NT2/D1 (cell line): ENCODE measurements around the gene COL23A1.
"Not testable (repeated sequence)": the region's sequence is repeated elsewhere in the genome, so short reads cannot be mapped to it uniquely, and the experiment has no call there.

Experiments
- DNase-seq: peaks from one replicate; pipeline ENCODE4 v3.0.0-alpha.2; 2011; ENCODE audit warnings: low read depth, low spot score
- H3K27me3 ChIP-seq: 2 replicates; pipeline ENCODE4 v1.6.0; 2011; ENCODE audit warnings: mild to moderate bottlenecking; ENCODE audit not compliant: insufficient read length, insufficient read depth
- H3K36me3 ChIP-seq: 2 replicates; pipeline ENCODE4 v1.6.1; 2011; ENCODE audit warnings: mild to moderate bottlenecking, low read length, mixed read lengths; ENCODE audit not compliant: insufficient read depth, insufficient read length
- H3K4me1 ChIP-seq: 2 replicates; pipeline ENCODE4 v1.5.1; 2011; ENCODE audit not compliant: insufficient read depth, insufficient read length
- H3K4me3 ChIP-seq: 2 replicates; pipeline ENCODE4 v1.5.1; 2011; ENCODE audit warnings: low read depth; ENCODE audit not compliant: insufficient read length
- H3K9ac ChIP-seq: 2 replicates; pipeline ENCODE4 v1.6.0; 2011; ENCODE audit warnings: low read depth; ENCODE audit not compliant: insufficient read length
- H3K9me3 ChIP-seq: 2 replicates; pipeline ENCODE4 v1.5.1; 2011; ENCODE audit warnings: mild to moderate bottlenecking, low read length; ENCODE audit not compliant: insufficient read depth
- SUZ12 ChIP-seq: IDR thresholded peaks from 2 replicates; pipeline ENCODE4 v1.6.1; 2011; ENCODE audit not compliant: insufficient read length, insufficient read depth; ENCODE audit errors: extremely low read depth
- YY1 ChIP-seq: IDR thresholded peaks from 2 replicates; pipeline ENCODE4 v1.6.1; 2011; ENCODE audit not compliant: insufficient read length, insufficient read depth
- ZNF274 ChIP-seq: IDR thresholded peaks from 2 replicates; pipeline ENCODE4 v1.6.1; 2011; ENCODE audit warnings: mild to moderate bottlenecking, low read depth, low read length

Gene COL23A1

DNA sequence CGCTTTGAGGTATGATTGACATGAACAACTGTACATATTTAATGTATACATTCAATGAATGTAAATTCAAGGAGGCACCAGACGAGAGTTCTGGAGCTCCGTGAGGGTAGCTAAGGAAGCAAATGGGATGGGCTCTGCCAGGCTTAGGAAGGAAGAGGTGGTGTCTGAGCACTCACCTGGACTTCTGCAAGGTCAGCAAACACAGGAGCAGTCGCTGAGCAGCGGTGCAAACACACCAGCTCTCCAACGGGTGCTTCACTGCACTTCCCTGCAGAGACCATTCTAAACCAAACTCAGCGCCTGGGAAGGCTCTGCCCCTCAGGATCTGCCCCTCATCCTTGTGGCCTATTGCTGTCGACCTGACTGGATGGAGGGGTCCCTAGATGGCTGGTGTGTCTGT is 101.5 kb downstream of the COL23A1 start:
- Histone ChIP-seq H3K36me3 (peaks cover 4% of the 10 kb centered on the region), H3K9me3 (peaks cover 12% of the 10 kb centered on the region; the same call in 1 of the 2 replicates), H3K4me1 (no peaks in the 10 kb centered on the region), H3K27me3 (no peaks in the 10 kb centered on the region), H3K9ac (no peak overlapping the region), H3K4me3 (no peak overlapping the region)
- TF ChIP-seq YY1, result no peak
- no peak for TF ChIP-seq SUZ12
- no peak for TF ChIP-seq ZNF274
- DNase-seq, result no peak

DNA sequence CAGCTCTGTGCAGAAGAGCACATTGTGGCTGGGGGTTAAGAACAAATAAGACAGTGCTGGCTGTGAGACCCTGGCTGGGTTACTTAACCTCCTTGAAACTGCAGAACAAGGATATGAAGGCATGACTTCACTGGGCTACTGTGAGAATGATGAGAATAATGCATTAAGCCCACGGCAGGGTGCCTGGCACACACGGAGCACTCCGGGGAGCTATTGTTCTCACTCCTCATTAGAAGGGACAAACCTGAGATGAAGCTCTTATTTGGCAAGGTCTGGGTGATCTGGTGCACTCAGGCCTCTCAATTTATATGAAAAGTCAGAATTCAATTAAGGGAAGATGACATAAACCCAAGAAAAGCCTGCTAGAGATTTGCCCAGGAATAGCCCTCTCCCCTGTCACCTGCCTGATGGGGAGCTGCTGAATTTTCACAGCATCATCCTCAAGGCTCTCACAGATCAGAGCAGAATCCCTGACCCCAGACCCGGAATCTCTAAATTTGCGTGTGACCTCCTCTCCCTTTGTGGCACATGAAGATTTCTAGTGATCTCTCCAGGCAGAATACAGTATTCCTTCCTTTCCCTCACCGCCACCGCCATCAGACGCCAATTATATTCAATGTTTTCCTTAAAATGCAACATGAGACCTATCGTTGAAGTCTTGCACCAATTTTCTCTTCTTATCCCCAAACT is 102.1 kb downstream of the COL23A1 start:
- TF ChIP-seq SUZ12, result no peak
- H3K4me1 ChIP-seq, result no peaks in the 10 kb centered on the region
- peaks cover 4% of the 10 kb centered on the region for H3K36me3 ChIP-seq
- H3K9me3 ChIP-seq, result peaks cover 12% of the 10 kb centered on the region; the same call in 1 of the 2 replicates
- H3K9ac ChIP-seq, result no peak overlapping the region
- no peak for DNase-seq
- no peak overlapping the region for H3K4me3 ChIP-seq
- H3K27me3 ChIP-seq, result no peaks in the 10 kb centered on the region

DNA sequence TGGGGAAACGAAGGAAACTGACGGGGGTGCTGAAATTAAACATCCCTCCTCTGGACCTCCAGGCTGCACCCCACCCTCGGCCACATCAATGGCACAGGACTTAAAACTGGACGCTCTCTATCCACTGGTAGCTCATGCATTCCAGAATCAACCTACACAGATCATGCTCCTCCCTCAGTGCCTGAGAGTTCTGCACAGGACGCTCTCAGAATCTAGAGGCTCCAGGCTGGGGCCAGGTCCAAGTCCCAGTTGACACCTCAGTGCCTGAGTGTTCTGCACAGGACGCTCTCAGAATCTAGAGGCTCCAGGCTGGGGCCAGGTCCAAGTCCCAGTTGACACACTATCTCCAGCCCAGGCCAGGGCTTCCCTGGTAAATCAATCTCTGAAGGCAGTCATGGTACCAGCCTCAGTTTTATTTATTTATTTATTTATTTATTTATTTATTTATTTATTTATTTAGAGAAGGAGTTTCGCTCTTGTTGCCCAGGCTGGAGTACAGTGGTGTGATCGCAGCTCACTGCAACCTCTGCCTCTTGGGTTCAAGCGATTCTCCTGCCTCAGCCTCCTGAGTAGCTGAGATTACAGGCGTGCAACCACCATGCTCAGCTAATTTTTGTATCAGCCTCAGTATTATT is 103.2 kb downstream of the COL23A1 start:
- H3K27me3 ChIP-seq, DNase-seq, H3K4me3 ChIP-seq, H3K9ac ChIP-seq, H3K36me3 ChIP-seq, H3K4me1 ChIP-seq: not testable (repeated sequence)
- peaks cover 12% of the 10 kb centered on the region; the same call in 1 of the 2 replicates for H3K9me3 ChIP-seq

DNA sequence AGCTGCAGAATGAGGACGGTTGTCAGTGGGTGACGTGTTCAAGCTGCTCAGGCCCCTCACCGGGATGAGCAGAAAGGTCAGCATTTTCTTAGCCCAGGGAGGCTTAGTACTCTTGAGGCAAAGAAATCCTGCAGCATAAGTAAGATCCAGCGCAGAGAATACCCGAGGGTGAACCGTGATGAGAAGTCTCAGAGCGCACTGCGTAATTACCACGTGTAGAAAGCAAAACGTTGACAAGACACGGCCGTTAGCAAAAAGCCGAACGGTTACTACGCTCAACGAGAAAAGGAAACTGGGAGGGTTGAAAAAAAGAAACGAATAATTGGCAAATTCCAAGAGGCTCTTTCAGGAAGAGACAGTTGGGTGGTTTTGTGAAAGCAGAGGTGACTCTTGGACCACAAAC is 104.0 kb downstream of the COL23A1 start:
- H3K4me1 ChIP-seq, result no peaks in the 10 kb centered on the region
- no peak overlapping the region for H3K4me3 ChIP-seq
- no peaks in the 10 kb centered on the region for H3K36me3 ChIP-seq
- H3K9ac ChIP-seq, result no peak overlapping the region
- H3K9me3 ChIP-seq, result peaks cover 12% of the 10 kb centered on the region; the same call in 1 of the 2 replicates
- H3K27me3 ChIP-seq, result no peaks in the 10 kb centered on the region
- TF ChIP-seq YY1 (no peak), ZNF274 (no peak), SUZ12 (no peak)
- no peak for DNase-seq

DNA sequence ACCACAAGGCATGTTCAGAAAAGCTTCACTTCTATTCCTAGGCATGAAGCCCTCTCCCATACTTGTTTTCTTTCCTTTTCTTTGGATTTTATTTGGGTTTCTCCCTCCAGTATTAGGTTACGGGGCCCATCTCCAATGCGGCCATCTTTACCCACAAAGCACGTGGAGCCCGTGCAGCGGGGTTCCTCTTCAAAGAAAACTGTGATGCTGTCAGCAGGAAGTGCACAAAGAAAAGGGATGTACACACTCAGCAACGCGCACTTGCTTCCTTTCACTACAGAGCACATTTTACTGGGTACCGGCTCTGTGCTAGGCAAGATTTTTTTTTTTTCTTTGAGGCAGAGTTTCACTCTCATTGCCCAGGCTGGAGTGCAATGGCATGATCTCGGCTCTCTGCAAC is 106.6 kb downstream of the COL23A1 start:
- Histone ChIP-seq H3K4me3 (no peak overlapping the region), H3K9ac (no peak overlapping the region), H3K4me1 (no peaks in the 10 kb centered on the region), H3K27me3 (no peaks in the 10 kb centered on the region), H3K9me3 (no peaks in the 10 kb centered on the region), H3K36me3 (no peaks in the 10 kb centered on the region)
- TF ChIP-seq ZNF274 (no peak), YY1 (no peak), SUZ12 (no peak)
- DNase-seq, result no peak

DNA sequence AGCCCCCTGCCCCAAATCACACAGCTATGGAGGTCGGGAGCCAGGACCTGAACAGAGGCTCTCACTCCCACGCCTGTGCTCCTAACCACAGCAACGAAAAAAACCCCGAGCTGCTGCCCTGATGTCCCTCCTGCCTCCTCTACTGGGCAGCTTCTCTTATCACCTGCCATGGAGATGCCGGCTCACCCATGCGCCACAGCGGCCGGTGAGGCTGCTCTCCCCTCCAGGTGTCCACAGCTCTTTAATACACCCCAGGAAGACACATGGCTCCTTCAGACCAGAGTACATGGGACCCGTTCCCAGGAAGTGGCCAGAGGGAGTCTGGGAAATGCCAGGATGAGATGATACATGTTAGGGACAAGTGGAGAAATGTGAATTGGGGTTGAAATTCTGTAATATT is 110.9 kb downstream of the COL23A1 start:
- Histone ChIP-seq H3K4me1 (no peaks in the 10 kb centered on the region), H3K9ac (no peak overlapping the region), H3K27me3 (no peaks in the 10 kb centered on the region), H3K9me3 (peaks cover 10% of the 10 kb centered on the region; the same call in 1 of the 2 replicates), H3K36me3 (no peaks in the 10 kb centered on the region), H3K4me3 (no peak overlapping the region)
- TF ChIP-seq YY1, result no peak
- TF ChIP-seq ZNF274, result no peak
- no peak for TF ChIP-seq SUZ12
- DNase-seq, result no peak

DNA sequence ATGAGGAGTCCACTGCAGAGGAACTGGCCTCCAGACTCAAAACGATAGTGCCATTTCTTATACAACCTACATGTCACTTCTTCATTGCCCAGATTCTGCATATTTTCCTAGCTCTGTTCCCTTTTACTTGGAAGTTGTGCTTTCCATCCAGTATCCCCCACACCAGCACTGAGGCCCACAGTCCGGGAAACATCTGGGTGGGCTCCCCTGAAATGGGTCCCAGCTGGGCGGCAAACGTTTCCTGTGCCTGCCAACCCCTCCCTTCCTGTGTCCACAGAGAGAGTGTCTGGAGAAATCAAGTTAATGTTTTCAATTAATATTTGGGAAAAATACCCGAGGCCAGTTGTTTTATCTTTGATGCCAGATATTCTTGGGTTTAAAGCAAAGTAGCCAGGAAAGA is 111.8 kb downstream of the COL23A1 start:
- Histone ChIP-seq H3K27me3 (no peaks in the 10 kb centered on the region), H3K4me3 (no peak overlapping the region), H3K4me1 (no peaks in the 10 kb centered on the region), H3K36me3 (no peaks in the 10 kb centered on the region), H3K9ac (no peak overlapping the region), H3K9me3 (peaks cover 10% of the 10 kb centered on the region; the same call in 1 of the 2 replicates)
- no peak for TF ChIP-seq YY1
- no peak for TF ChIP-seq ZNF274
- TF ChIP-seq SUZ12, result no peak
- DNase-seq, result no peak

DNA sequence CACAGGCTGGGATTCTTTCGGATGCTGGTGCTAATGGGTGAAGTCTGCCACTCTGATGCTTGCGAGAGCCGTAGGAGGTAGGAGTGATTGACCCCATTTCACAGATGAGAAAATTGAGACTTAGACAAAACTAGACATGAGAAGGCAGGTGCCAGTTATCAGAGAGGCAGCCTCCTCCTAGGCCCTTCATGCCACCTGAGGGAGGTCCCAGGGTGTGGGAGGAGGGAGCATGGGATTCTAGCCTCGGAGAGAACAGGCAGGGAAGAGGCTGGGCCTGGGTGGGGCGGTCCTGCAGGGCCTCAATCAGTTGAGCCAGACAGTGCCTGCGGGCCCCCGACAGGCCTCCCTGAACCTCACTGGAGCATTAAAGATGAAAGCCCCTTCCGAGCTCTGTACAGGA is 112.4 kb downstream of the COL23A1 start:
- no peaks in the 10 kb centered on the region for H3K4me1 ChIP-seq
- TF ChIP-seq ZNF274 (no peak), YY1 (no peak), SUZ12 (no peak)
- no peaks in the 10 kb centered on the region for H3K36me3 ChIP-seq
- DNase-seq, result no peak
- no peak overlapping the region for H3K9ac ChIP-seq
- no peaks in the 10 kb centered on the region for H3K27me3 ChIP-seq
- H3K4me3 ChIP-seq, result no peak overlapping the region
- peaks cover 10% of the 10 kb centered on the region; the same call in 1 of the 2 replicates for H3K9me3 ChIP-seq
